HEK293 (cell line): Measurements from ENCODE around the gene ARAP3.
A peak's percentile ranks its signal among the peaks of the same experiment; 100 is the strongest.

Experiments used
- HIC1 ChIP-seq: fragments of 450-650 bp; formaldehyde crosslinking; IDR thresholded peaks from 2 replicates; pipeline ENCODE4 v1.5.1; 2016; ENCODE audit warnings: missing biosample characterization, missing genetic modification characterization
- HOXA7 ChIP-seq: sonication (generic); formaldehyde crosslinking; IDR thresholded peaks from 2 replicates; pipeline ENCODE4 v1.8.1; 2022; ENCODE audit warnings: missing genetic modification reagents, borderline replicate concordance
- HOXC10 ChIP-seq: sonication (generic); formaldehyde crosslinking; IDR thresholded peaks from 2 replicates; pipeline ENCODE4 v1.8.1; 2023; ENCODE audit warnings: mild to moderate bottlenecking, missing genetic modification reagents
- REPIN1 ChIP-seq: fragments of 450-650 bp; formaldehyde crosslinking; IDR thresholded peaks from 2 replicates; pipeline ENCODE4 v1.5.1; 2017; ENCODE audit warnings: missing biosample characterization, missing genetic modification characterization, low read depth
- SP2 ChIP-seq: fragments of 450-650 bp; formaldehyde crosslinking; IDR thresholded peaks from 2 replicates; pipeline ENCODE4 v1.5.1; 2016; ENCODE audit warnings: missing biosample characterization, missing genetic modification characterization
- TRIM28 ChIP-seq: IDR thresholded peaks from 2 replicates; pipeline ENCODE4 v1.6.1; 2011; ENCODE audit warnings: low read length, control low read depth, borderline replicate concordance
- ZBTB6 ChIP-seq: fragments of 450-650 bp; formaldehyde crosslinking; IDR thresholded peaks from 2 replicates; pipeline ENCODE4 v1.5.1; 2017; ENCODE audit warnings: missing biosample characterization, missing genetic modification characterization
- ZFP37 ChIP-seq: fragments of 450-650 bp; formaldehyde crosslinking; IDR thresholded peaks from 2 replicates; pipeline ENCODE4 v1.5.1; 2016; ENCODE audit warnings: missing biosample characterization, missing genetic modification characterization
- ZNF114 ChIP-seq: fragments of 450-650 bp; formaldehyde crosslinking; IDR thresholded peaks from 2 replicates; pipeline ENCODE4 v1.5.0; 2017; ENCODE audit warnings: missing biosample characterization, missing genetic modification characterization
- ZNF146 ChIP-seq: fragments of 450-650 bp; formaldehyde crosslinking; IDR thresholded peaks from 2 replicates; pipeline ENCODE4 v1.5.1; 2016; ENCODE audit warnings: missing biosample characterization, missing genetic modification characterization
- ZNF157 ChIP-seq: fragments of 450-650 bp; formaldehyde crosslinking; IDR thresholded peaks from 2 replicates; pipeline ENCODE4 v1.5.1; 2016; ENCODE audit warnings: missing biosample characterization, missing genetic modification characterization
- ZNF16 ChIP-seq: fragments of 450-650 bp; formaldehyde crosslinking; IDR thresholded peaks from 2 replicates; pipeline ENCODE4 v1.5.1; 2016; ENCODE audit warnings: low read depth, missing biosample characterization, missing genetic modification characterization
- ZNF175 ChIP-seq: fragments of 450-650 bp; formaldehyde crosslinking; IDR thresholded peaks from 2 replicates; pipeline ENCODE4 v1.5.1; 2016; ENCODE audit warnings: missing biosample characterization, missing genetic modification characterization
- ZNF18 ChIP-seq: fragments of 450-650 bp; formaldehyde crosslinking; IDR thresholded peaks from 2 replicates; pipeline ENCODE4 v1.5.1; 2016; ENCODE audit warnings: missing biosample characterization, missing genetic modification characterization
- ZNF2 ChIP-seq: fragments of 450-650 bp; formaldehyde crosslinking; IDR thresholded peaks from 2 replicates; pipeline ENCODE4 v1.5.1; 2016; ENCODE audit warnings: missing biosample characterization, missing genetic modification characterization
- ZNF24 ChIP-seq: fragments of 450-650 bp; formaldehyde crosslinking; IDR thresholded peaks from 2 replicates; pipeline ENCODE4 v1.5.1; 2016; ENCODE audit warnings: missing biosample characterization, missing genetic modification characterization
- ZNF274 ChIP-seq, 2 experiments: fragments of 200-500 bp in 1 of 2; fragments of 450-650 bp in 1 of 2; sonication (Bioruptor generic) in 1 of 2; formaldehyde crosslinking in 1 of 2; IDR thresholded peaks; 2 replicates each; pipeline versions ENCODE4 v1.5.1 to v1.6.1; 2014 to 2016; ENCODE audit warnings: borderline replicate concordance in 1 of 2, inconsistent platforms in 1 of 2, low read length in 1 of 2, missing biosample characterization in 1 of 2, missing genetic modification characterization in 1 of 2
- ZNF292 ChIP-seq: fragments of 450-650 bp; formaldehyde crosslinking; IDR thresholded peaks from 2 replicates; pipeline ENCODE4 v1.5.1; 2016; ENCODE audit warnings: low read depth, missing biosample characterization, missing genetic modification characterization, borderline replicate concordance
- ZNF302 ChIP-seq: fragments of 450-650 bp; formaldehyde crosslinking; IDR thresholded peaks from 2 replicates; pipeline ENCODE4 v1.5.1; 2016; ENCODE audit warnings: missing biosample characterization, missing genetic modification characterization, low read depth
- ZNF510 ChIP-seq: fragments of 450-650 bp; formaldehyde crosslinking; IDR thresholded peaks from 2 replicates; pipeline ENCODE4 v1.5.1; 2018; ENCODE audit warnings: mild to moderate bottlenecking, missing genetic modification characterization, missing biosample characterization; ENCODE audit not compliant: insufficient replicate concordance
- ZNF544 ChIP-seq: fragments of 450-650 bp; formaldehyde crosslinking; IDR thresholded peaks from 2 replicates; pipeline ENCODE4 v1.5.0; 2017; ENCODE audit warnings: missing biosample characterization, missing genetic modification characterization
- ZNF555 ChIP-seq: fragments of 450-650 bp; formaldehyde crosslinking; conservative IDR thresholded peaks from 2 replicates; pipeline ENCODE4 v1.5.1; 2017; ENCODE audit warnings: missing biosample characterization, mild to moderate bottlenecking, missing genetic modification characterization, inconsistent platforms
- ZNF600 ChIP-seq: fragments of 450-650 bp; formaldehyde crosslinking; IDR thresholded peaks from 2 replicates; pipeline ENCODE4 v1.5.1; 2016; ENCODE audit warnings: missing biosample characterization, missing genetic modification characterization
- ZNF626 ChIP-seq: fragments of 450-650 bp; sonication (Bioruptor Pico); formaldehyde crosslinking; IDR thresholded peaks from 2 replicates; pipeline ENCODE4 v1.5.1; 2018; ENCODE audit warnings: missing biosample characterization, missing genetic modification characterization, inconsistent platforms
- ZNF654 ChIP-seq: fragments of 450-650 bp; formaldehyde crosslinking; IDR thresholded peaks from 2 replicates; pipeline ENCODE4 v1.5.1; 2016; ENCODE audit warnings: low read depth, missing biosample characterization, missing genetic modification characterization
- ZNF670 ChIP-seq: fragments of 450-650 bp; formaldehyde crosslinking; IDR thresholded peaks from 2 replicates; pipeline ENCODE4 v1.5.1; 2016; ENCODE audit warnings: missing biosample characterization, missing genetic modification characterization, low read depth
- ZNF677 ChIP-seq: fragments of 450-650 bp; IDR thresholded peaks from 2 replicates; pipeline ENCODE4 v1.5.0; 2018; ENCODE audit warnings: missing biosample characterization, mild to moderate bottlenecking, missing genetic modification characterization, moderate library complexity
- TF ChIP-seq, protein P1 (sequence below): sonication (generic); formaldehyde crosslinking; IDR thresholded peaks from 2 replicates; pipeline ENCODE4 v1.8.1; 2022; ENCODE audit warnings: mild to moderate bottlenecking, moderate library complexity, missing genetic modification reagents
- TF ChIP-seq, protein P2 (sequence below): fragments of 450-650 bp; formaldehyde crosslinking; IDR thresholded peaks from 2 replicates; pipeline ENCODE4 v1.5.1; 2016; ENCODE audit warnings: missing biosample characterization, missing genetic modification characterization
- TF ChIP-seq, protein P3 (sequence below): fragments of 450-650 bp; formaldehyde crosslinking; IDR thresholded peaks from 2 replicates; pipeline ENCODE4 v1.5.1; 2016; ENCODE audit warnings: missing biosample characterization, missing genetic modification characterization

ARAP3 gene

GRCh38 chr5:141618030-141618803 is 63.8 kb downstream of the ARAP3 start (continued):
- TF ChIP-seq ZNF18 (tag by site-specific recombination), result 0 out of 2 replicates have a peak, but pooled peaks have one; percentile 8
- TF ChIP-seq ZNF274 (IDR thresholded peaks at IDR 0.05; ENCODE audit: low read length), result no peak
- no peak for TF ChIP-seq ZNF274 (tag by site-specific recombination; IDR thresholded peaks at IDR 0.05; ENCODE audit: borderline replicate concordance)
- TF ChIP-seq, protein P1, sequence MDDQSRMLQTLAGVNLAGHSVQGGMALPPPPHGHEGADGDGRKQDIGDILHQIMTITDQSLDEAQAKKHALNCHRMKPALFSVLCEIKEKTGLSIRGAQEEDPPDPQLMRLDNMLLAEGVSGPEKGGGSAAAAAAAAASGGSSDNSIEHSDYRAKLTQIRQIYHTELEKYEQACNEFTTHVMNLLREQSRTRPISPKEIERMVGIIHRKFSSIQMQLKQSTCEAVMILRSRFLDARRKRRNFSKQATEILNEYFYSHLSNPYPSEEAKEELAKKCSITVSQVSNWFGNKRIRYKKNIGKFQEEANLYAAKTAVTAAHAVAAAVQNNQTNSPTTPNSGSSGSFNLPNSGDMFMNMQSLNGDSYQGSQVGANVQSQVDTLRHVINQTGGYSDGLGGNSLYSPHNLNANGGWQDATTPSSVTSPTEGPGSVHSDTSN (CRISPR knock-in tag), result no peak
- no peak for TF ChIP-seq ZNF146 (tag by site-specific recombination)
- no peak; the same call in 1 of the 2 replicates for TF ChIP-seq ZBTB6
- TF ChIP-seq HOXC10, result no peak
- peak; percentile 78; the same call in 1 of the 2 replicates for TF ChIP-seq ZFP37
- no peak for TF ChIP-seq ZNF292 (tag by site-specific recombination)
- no peak for TF ChIP-seq REPIN1 (tag by site-specific recombination)
- TF ChIP-seq ZNF157 (tag by site-specific recombination), result 0 out of 2 replicates have a peak, but pooled peaks have one; percentile 18
- TF ChIP-seq ZNF626 (tag by site-specific recombination), result no peak
- TF ChIP-seq ZNF16 (tag by site-specific recombination), result no peak
- no peak for TF ChIP-seq ZNF555 (tag by site-specific recombination)
- no peak for TF ChIP-seq ZNF670 (tag by site-specific recombination)
- TF ChIP-seq HOXA7 (CRISPR knock-in tag), result no peak
- TF ChIP-seq ZNF24 (tag by site-specific recombination), result 0 out of 2 replicates have a peak, but pooled peaks have one; percentile 3
- TF ChIP-seq ZNF175 (tag by site-specific recombination), result no peak
- no peak for TF ChIP-seq ZNF544 (tag by site-specific recombination)
- TF ChIP-seq, protein P2, sequence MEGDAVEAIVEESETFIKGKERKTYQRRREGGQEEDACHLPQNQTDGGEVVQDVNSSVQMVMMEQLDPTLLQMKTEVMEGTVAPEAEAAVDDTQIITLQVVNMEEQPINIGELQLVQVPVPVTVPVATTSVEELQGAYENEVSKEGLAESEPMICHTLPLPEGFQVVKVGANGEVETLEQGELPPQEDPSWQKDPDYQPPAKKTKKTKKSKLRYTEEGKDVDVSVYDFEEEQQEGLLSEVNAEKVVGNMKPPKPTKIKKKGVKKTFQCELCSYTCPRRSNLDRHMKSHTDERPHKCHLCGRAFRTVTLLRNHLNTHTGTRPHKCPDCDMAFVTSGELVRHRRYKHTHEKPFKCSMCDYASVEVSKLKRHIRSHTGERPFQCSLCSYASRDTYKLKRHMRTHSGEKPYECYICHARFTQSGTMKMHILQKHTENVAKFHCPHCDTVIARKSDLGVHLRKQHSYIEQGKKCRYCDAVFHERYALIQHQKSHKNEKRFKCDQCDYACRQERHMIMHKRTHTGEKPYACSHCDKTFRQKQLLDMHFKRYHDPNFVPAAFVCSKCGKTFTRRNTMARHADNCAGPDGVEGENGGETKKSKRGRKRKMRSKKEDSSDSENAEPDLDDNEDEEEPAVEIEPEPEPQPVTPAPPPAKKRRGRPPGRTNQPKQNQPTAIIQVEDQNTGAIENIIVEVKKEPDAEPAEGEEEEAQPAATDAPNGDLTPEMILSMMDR (tag by site-specific recombination), result no peak
- TF ChIP-seq TRIM28, result no peak
- TF ChIP-seq, protein P3, sequence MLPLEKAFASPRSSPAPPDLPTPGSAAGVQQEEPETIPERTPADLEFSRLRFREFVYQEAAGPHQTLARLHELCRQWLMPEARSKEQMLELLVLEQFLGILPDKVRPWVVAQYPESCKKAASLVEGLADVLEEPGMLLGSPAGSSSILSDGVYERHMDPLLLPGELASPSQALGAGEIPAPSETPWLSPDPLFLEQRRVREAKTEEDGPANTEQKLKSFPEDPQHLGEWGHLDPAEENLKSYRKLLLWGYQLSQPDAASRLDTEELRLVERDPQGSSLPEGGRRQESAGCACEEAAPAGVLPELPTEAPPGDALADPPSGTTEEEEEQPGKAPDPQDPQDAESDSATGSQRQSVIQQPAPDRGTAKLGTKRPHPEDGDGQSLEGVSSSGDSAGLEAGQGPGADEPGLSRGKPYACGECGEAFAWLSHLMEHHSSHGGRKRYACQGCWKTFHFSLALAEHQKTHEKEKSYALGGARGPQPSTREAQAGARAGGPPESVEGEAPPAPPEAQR (tag by site-specific recombination), result no peak
- 0 out of 2 replicates have a peak, but pooled peaks have one; percentile 57 for TF ChIP-seq ZNF600
- no peak for TF ChIP-seq ZNF677 (tag by site-specific recombination)
- TF ChIP-seq ZNF114 (tag by site-specific recombination), result no peak
- no peak; the same call in 1 of the 2 replicates for TF ChIP-seq HIC1
- TF ChIP-seq ZNF510 (tag by site-specific recombination), result no peak
- TF ChIP-seq ZNF302, result no peak
- TF ChIP-seq SP2 (tag by site-specific recombination), result peak; percentile 73
- TF ChIP-seq ZNF2 (tag by site-specific recombination), result peak; percentile 69; the same call in 1 of the 2 replicates
- no peak for TF ChIP-seq ZNF654
